Articular chondrocyte of knee joint (primary cell): Measurements from ENCODE around the gene SLC12A5. TPM values are rescaled to one million over a fixed set of nuclear protein-coding genes. Genes with fewer than 3 reads are reported as not detected.

Source experiments
- total RNA-seq: library from RNA; depleted of rRNA; stranded (reverse); fragments of >200 nt; gene quantifications from 2 replicates; pipeline ENCODE4 v1.2.3, GENCODE V29; 2012

Gene SLC12A5
- under 0.01 TPM in 2 replicates for total RNA-seq

DNA sequence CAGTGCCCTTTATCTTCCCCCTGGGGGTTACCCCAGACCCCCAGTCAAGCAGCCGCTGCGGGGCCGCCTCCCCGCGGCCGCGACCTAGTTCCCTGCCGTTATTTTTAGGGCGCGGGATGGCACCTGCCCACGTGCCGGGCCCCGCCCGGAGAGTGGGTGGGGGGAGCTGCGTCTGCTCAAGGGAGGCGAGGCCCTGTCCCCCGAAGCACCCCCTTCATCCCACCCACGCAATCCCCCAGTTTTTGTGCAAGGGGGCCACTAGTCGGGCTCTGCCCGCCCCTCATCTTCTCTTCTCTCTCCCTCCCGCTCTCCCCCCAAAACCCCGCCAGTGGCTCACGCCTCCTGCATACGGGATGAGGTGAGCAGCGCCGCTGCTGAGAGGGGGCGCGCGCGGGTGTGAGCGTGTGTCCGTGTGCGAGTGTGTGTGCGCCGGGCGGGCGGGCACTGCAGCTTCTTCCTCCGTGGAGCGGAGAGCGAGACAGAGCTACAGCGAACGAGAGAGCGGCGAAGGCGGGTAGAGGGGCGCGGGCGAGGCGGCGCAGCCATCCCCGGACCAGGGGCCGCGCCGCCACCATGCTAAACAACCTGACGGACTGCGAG lies at the start of gene SLC12A5:
Gene SLC12A5 (plus strand): TSS at position 444 of the 600 bp plus-strand sequence. CDS start 130 bp downstream, at position 574.

DNA sequence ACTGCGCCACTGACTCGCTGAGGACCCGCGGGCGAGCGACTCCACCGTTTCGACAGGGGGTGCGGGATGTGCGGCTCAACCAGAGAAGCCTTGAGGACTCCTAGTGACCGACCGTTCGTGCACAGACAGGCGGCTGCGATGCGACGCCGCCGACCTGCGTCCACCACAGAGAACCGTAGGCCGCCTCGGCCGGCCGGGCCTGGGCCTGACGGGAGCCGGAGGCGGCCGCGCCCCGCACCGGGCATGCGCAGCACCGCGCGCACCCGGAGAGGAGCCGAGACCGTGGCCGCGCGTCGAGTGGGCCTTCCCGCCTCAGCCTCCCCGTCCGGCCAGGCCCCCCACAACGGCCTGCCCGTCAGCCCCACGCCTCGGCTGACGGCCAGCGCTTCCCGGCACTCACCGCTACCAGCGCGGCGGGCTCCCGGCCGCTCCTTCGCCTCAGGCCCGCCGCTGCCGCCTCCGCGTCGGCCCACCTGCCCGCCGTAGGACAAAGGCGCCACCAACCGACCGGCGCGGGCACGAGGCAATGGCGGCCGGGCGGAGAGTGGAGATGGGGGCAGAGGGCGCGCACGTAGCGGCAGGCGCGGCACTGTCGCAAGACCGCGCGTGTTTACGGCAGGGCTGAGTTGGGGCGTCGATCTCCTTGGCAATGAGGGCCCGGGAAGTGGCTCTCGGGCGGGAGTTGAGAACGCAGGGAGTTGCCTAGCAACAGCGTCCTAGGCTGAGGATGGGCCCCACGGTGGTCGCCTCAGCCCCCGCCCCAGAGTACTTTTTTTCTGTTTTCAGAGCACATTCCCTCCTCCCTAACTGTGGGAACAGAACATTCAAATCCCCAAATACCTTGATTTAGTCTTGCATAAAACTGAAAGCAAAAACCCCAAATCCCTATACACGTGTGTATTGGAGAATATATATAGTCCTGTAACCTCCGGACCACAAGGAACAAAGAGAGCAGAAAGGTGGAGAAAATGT lies 60.7 kb downstream of the SLC12A5 start, which contains the start of gene NCOA5:
Gene NCOA5 (minus strand): TSS at position 546 of the 972 bp plus-strand sequence. CDS start 10,538 bp downstream, outside the sequence.

Other genes starting within 250 kb of the SLC12A5 start
- gene WFDC3, start 237.3 kb upstream of the SLC12A5 start, total RNA-seq: 0.76 and 1.4 TPM in 2 replicates
- 20.6 and 22.6 TPM in 2 replicates for gene DNTTIP1, start 237.3 kb upstream of the SLC12A5 start, total RNA-seq
- gene UBE2C, start 216.6 kb upstream of the SLC12A5 start, total RNA-seq: 17.1 and 17.3 TPM in 2 replicates
- gene TNNC2, start 201.9 kb upstream of the SLC12A5 start, total RNA-seq: 0.39 and 1.4 TPM in 2 replicates
- gene SNX21, start 195.4 kb upstream of the SLC12A5 start, total RNA-seq: 105 TPM in 2 replicates
- 25.4 and 25.5 TPM in 2 replicates for gene ACOT8, start 171.8 kb upstream of the SLC12A5 start, total RNA-seq
- gene ZSWIM3, start 171.6 kb upstream of the SLC12A5 start, total RNA-seq: 7.2 and 9.6 TPM in 2 replicates
- 8.4 and 9.6 TPM in 2 replicates for gene ZSWIM1, start 148.0 kb upstream of the SLC12A5 start, total RNA-seq
- gene SPATA25, start 141.6 kb upstream of the SLC12A5 start, total RNA-seq: 0.76 and 1.6 TPM in 2 replicates
- 2.7 and 4.8 TPM in 2 replicates for gene NEURL2, start 138.0 kb upstream of the SLC12A5 start, total RNA-seq
- 116 and 145 TPM in 2 replicates for gene CTSA, start 137.9 kb upstream of the SLC12A5 start, total RNA-seq
- gene PLTP, start 117.1 kb upstream of the SLC12A5 start, total RNA-seq: 17.5 and 18.3 TPM in 2 replicates
- gene PCIF1, start 94.5 kb upstream of the SLC12A5 start, total RNA-seq: 11.6 and 14.0 TPM in 2 replicates
- gene ZNF335, start 57.0 kb upstream of the SLC12A5 start, total RNA-seq: 19.5 and 20.2 TPM in 2 replicates
- gene MMP9, start 20.3 kb upstream of the SLC12A5 start, total RNA-seq: under 0.01 and 0.52 TPM in 2 replicates
- 12.9 and 17.2 TPM in 2 replicates for gene NCOA5, start 60.7 kb downstream of the SLC12A5 start, total RNA-seq
- 1.2 and 2.2 TPM in 2 replicates for gene CD40, start 89.1 kb downstream of the SLC12A5 start, total RNA-seq